GM13976 (cell line): Measurements from ENCODE around the gene STK32B.
"Not testable (repeated sequence)": the region's sequence is repeated elsewhere in the genome, so short reads cannot be mapped to it uniquely, and the experiment has no call there.

Experiments used
- DNase-seq: peaks from one replicate; pipeline ENCODE4 v3.0.0; 2012; ENCODE audit warnings: low spot score
- in situ Hi-C: fragments of 300-500 bp; cut with MboI; formaldehyde crosslinking; loops from one replicate; pipeline ENCODE4 v1.12.0; 2022; ENCODE audit warnings: low sequenced_read_pairs, mixed read lengths, inconsistent platforms; ENCODE audit not compliant: unreplicated experiment
- TF ChIP-seq, protein P1 (sequence below): IDR thresholded peaks from 2 replicates; pipeline ENCODE4 v1.5.1; 2012; ENCODE audit warnings: borderline replicate concordance, mild to moderate bottlenecking; ENCODE audit not compliant: insufficient read depth; ENCODE audit errors: extremely low read depth, missing control alignments, control extremely low read depth

Gene STK32B

DNA sequence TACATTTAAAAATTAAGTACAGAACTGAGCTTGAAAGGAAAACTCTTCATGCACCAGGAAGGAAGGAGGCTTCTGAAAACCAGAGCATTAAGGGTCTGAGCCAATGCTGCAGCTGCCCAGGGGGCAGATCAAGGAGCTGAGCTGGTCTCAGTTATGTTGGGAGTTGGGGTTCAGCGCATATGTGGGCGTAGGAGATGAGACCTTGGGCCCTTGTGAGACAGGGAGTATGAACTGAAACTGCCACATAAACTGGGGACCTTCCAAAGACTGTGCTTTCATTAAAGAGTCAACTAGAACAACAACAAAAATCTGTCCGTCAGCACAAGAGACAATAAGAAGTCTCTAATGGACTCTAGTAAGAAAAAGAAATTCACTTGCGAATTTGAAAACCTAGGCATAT, 226.9 kb downstream of the STK32B start:
- TF ChIP-seq, protein P1, sequence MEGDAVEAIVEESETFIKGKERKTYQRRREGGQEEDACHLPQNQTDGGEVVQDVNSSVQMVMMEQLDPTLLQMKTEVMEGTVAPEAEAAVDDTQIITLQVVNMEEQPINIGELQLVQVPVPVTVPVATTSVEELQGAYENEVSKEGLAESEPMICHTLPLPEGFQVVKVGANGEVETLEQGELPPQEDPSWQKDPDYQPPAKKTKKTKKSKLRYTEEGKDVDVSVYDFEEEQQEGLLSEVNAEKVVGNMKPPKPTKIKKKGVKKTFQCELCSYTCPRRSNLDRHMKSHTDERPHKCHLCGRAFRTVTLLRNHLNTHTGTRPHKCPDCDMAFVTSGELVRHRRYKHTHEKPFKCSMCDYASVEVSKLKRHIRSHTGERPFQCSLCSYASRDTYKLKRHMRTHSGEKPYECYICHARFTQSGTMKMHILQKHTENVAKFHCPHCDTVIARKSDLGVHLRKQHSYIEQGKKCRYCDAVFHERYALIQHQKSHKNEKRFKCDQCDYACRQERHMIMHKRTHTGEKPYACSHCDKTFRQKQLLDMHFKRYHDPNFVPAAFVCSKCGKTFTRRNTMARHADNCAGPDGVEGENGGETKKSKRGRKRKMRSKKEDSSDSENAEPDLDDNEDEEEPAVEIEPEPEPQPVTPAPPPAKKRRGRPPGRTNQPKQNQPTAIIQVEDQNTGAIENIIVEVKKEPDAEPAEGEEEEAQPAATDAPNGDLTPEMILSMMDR = no peak
- in situ Hi-C loops = no loop called here
- DNase-seq = no peak

DNA sequence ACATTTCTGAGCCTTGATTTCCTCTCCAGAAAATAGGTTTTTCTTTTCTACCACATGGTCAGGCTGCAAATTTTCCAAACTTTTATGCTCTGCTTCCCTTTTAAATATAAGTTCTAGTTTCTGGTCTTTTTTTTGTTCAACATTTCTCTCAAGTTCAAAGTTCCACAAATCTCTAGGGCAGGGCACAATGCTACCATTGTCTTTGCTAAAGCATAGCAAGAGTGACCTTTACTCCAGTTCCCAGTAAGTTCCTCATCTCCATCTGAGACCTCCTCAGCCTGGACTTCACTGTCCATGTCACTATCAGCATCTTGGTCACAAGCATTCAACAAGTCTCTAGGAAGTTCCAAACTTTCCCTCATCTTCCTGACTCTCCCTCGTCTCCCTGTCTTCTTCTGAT, 228.8 kb downstream of the STK32B start:
- in situ Hi-C loops, DNase-seq: not testable (repeated sequence)

DNA sequence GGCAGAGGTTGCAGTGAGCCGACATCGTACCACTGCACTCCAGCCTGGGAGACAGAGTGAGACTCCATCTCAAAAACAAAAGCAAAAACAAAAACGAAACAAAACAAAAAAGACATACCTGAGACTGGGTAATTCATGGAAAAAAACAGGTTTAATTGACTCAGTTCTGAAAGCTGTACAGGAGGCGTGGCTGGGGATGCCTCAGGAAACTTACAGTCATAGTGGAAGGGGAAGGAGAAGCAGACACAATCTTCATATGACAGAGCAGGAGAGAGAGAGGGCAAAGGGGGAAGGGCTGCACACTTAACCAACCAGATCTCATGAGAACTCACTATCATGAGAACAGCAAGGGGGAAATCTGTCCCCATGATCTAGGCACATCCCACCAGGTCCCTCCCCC, 229.5 kb downstream of the STK32B start:
- in situ Hi-C loops = no loop called here
- TF ChIP-seq, protein P1 = no peak
- no peak for DNase-seq

DNA sequence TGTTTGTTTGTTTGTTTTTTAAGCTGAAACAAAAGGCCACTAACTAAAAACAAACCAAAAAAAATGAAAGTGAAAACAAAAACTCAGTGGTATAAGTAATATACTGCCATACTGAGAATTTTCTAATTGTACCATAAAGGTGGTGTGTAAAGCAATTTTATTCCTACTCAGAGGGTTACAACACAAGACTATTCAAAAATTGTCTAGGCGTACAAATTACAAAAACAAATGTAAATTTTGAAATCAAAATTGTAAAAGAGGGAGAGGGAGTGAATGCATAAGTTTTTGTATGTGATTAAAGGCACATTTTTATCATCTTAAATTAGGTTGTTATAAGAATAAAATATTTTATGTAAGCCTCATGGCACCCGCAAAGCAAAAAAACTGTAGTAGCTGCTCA, 232.6 kb downstream of the STK32B start:
- in situ Hi-C loops = no loop called here
- TF ChIP-seq, protein P1 = no peak
- DNase-seq = no peak

DNA sequence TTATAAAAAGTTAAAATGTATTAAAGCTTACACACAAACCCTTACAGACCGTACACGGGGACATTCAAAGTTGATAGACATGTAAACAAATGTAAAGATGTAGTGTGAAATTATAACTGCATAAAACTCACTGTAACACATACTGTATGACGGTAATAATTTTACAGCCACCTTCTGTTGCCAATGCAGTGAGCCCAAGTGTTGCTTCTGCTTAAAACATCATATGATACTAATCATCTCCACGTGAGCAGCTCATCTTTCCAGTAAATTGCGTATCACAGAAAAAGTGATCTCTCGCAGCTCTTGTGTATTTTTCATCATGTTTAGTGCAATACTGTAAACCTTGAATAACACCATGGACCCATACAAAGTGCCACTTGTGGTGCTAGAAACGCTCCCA, 233.2 kb downstream of the STK32B start:
- in situ Hi-C loops = no loop called here
- TF ChIP-seq, protein P1 = no peak
- no peak for DNase-seq

DNA sequence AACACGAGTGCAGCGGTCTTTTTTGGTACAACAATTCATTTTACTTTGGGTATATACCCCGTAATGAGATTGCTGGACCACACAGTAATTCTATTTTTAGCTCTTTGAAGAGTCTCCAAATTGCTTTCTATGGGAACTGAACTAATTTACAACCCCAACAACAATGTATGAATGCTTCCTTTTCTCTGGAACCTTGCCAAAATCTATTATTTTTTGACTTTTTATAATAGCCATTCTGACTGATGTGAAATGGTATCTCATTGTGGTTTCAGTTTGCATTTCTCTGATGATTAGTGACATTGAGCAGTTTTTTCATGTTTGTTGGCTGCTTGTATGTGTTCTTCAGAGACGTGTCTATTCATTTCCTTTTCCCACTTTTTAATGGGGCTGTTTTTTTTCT, 240.8 kb downstream of the STK32B start:
- in situ Hi-C loops = no loop called here
- DNase-seq = no peak
- TF ChIP-seq, protein P1 = no peak

DNA sequence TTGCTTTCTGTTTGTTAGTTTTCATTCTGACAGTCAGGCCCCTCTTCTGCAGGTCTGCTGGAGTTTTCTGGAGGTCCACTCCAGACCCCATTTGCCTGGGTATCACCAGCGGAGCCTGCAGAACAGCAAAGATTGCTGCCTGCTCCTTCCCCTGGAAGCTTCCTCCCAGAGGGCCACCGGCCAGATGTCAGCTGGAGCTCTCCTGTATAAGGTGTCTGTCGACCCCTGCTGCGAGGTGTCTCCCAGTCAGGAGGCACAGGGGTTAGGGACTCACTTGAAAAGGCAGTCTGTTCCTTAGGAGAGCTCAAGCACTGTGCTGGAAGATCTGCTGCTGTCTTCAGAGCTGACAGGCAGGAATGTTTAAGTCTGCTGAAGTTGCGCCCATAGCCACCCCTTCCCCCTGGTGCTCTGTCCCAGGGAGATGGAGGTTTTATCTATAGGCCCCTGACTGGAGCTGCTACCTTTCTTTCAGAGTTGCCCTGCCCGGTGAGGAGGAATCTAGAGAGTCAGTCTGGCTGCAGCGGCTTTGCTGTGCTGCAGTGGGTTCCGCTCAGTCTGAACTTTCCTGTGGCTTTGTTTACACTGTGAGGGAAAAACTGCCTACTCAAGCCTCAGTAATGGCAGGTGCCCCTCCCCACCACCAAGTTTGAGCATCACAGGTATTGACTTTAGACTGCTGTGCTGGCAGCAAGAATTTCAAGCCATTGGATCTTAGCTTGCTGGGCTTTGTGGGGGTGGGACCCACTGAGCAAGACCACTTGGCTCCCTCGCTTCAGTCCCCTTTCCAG, 246.9 kb downstream of the STK32B start:
- in situ Hi-C loops, DNase-seq: not testable (repeated sequence)

DNA sequence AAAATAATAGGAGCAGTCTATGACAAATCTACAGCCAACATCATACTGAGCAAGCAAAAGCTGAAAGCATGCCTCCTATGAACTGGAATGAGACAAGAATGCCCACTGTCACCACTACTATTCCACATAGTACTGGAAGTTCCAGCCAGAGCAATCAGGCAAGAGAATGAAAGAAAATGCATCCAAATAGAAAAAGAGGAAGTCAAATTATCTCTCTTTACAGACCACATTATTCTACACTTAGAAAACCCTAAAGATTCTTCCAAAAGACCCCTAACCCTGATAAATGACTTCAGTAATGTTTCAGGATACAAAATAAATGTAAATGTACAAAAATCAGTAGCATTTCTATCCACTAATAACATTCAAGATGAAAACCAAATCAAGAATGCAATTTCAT, 249.0 kb downstream of the STK32B start:
- TF ChIP-seq, protein P1 = no peak
- no peak for DNase-seq
- in situ Hi-C loops = no loop called here
